COLO829 (cell line): Measurements from ENCODE around the gene CLEC4D.
"Not testable (repeated sequence)": the region's sequence is repeated elsewhere in the genome, so short reads cannot be mapped to it uniquely, and the experiment has no call there.

Experiments used
- DNase-seq: peaks from one replicate; pipeline ENCODE4 v3.0.0; 2012; ENCODE audit warnings: low spot score

The CLEC4D gene

GRCh38 chr12:8532045-8532444, 18.7 kb downstream of the CLEC4D start:
- no peak for DNase-seq

- not testable (repeated sequence) for DNase-seq
These were observed 24.5 kb downstream of the CLEC4D start for GRCh38 chr12:8537820-8538219.

- DNase-seq, result not testable (repeated sequence)
These were observed 27.5 kb downstream of the CLEC4D start, which contains the start of gene CLEC4E for GRCh38 chr12:8540831-8541230. TSS of gene CLEC4E (minus strand) at chr12:8540905. CDS start at chr12:8540797, 108 bp downstream.

- no peak for DNase-seq
These were observed 28.3 kb downstream of the CLEC4D start for GRCh38 chr12:8541562-8541961.

- DNase-seq, result peak; percentile 50
These were observed 31.0 kb downstream of the CLEC4D start for GRCh38 chr12:8544295-8544694.

GRCh38 chr12:8546591-8546990, 33.3 kb downstream of the CLEC4D start:
- DNase-seq, result no peak

GRCh38 chr12:8547645-8548044, 34.3 kb downstream of the CLEC4D start:
- no peak for DNase-seq

GRCh38 chr12:8548192-8548591, 34.9 kb downstream of the CLEC4D start:
- no peak for DNase-seq

GRCh38 chr12:8549381-8549780, 36.1 kb downstream of the CLEC4D start:
- no peak for DNase-seq

- no peak for DNase-seq
These were observed 39.9 kb downstream of the CLEC4D start for GRCh38 chr12:8553088-8553627.

- DNase-seq, result no peak
These were observed 41.3 kb downstream of the CLEC4D start for GRCh38 chr12:8554451-8555195.

- DNase-seq, result no peak
These were observed 43.3 kb downstream of the CLEC4D start for GRCh38 chr12:8556531-8557097.

GRCh38 chr12:8559676-8560075, 46.4 kb downstream of the CLEC4D start:
- no peak for DNase-seq

GRCh38 chr12:8561011-8561410, 47.7 kb downstream of the CLEC4D start:
- no peak for DNase-seq

GRCh38 chr12:8562310-8562709, 49.0 kb downstream of the CLEC4D start:
- no peak for DNase-seq

GRCh38 chr12:8563356-8563755, 50.1 kb downstream of the CLEC4D start:
- no peak for DNase-seq

- no peak for DNase-seq
These were observed 51.4 kb downstream of the CLEC4D start for GRCh38 chr12:8564656-8565055.

- DNase-seq, result not testable (repeated sequence)
These were observed 52.7 kb downstream of the CLEC4D start for GRCh38 chr12:8566052-8566451.

GRCh38 chr12:8566525-8566924, 53.2 kb downstream of the CLEC4D start:
- DNase-seq, result no peak
